AG09319 (cell line): ENCODE data around the gene RAD51B.

Source experiments
- DNase-seq: peaks from one replicate; pipeline ENCODE4 v3.0.0-alpha.2; 2010; ENCODE audit warnings: low read depth; ENCODE audit errors: extremely low read depth
- CTCF ChIP-seq: IDR thresholded peaks from 2 replicates; pipeline ENCODE4 v1.5.1; 2011; ENCODE audit warnings: low read depth, mild to moderate bottlenecking, inconsistent platforms, low read length, moderate library complexity

RAD51B gene

GRCh38 chr14:68132563-68133121 is 313.1 kb downstream of the RAD51B start:
- DNase-seq, result no peak
- TF ChIP-seq CTCF, result no peak

GRCh38 chr14:68133856-68134255 is 314.3 kb downstream of the RAD51B start:
- DNase-seq, result no peak
- TF ChIP-seq CTCF, result no peak

- DNase-seq, result no peak
- TF ChIP-seq CTCF, result no peak
Measured at GRCh38 chr14:68135028-68135427, 315.4 kb downstream of the RAD51B start.

- no peak for DNase-seq
- no peak for TF ChIP-seq CTCF
Measured at GRCh38 chr14:68135566-68135965, 316.0 kb downstream of the RAD51B start.

GRCh38 chr14:68137704-68138619 is 318.4 kb downstream of the RAD51B start:
- no peak for TF ChIP-seq CTCF
- no peak for DNase-seq

GRCh38 chr14:68139431-68140075 is 320.0 kb downstream of the RAD51B start:
- no peak for TF ChIP-seq CTCF
- DNase-seq, result no peak

- no peak for TF ChIP-seq CTCF
- DNase-seq, result peak; percentile 98
Measured at GRCh38 chr14:68140076-68140741, 320.6 kb downstream of the RAD51B start.
